Head of caudate nucleus (tissue), 42 donors: ENCODE results near the gene KLHL28.

ENCODE experiments used
- DNase-seq, 42 donors: peaks; one replicate each; pipeline versions ENCODE4 v3.0.0 to v3.0.0-alpha.2; 2020 to 2021; ENCODE audit warnings: mixed read lengths in 7 of 42
- intact Hi-C: fragments of 100-400 bp; cut with DNase I; formaldehyde crosslinking; loops from one replicate; pipeline ENCODE4 v1.15.0; 2022

KLHL28 gene, protein sequence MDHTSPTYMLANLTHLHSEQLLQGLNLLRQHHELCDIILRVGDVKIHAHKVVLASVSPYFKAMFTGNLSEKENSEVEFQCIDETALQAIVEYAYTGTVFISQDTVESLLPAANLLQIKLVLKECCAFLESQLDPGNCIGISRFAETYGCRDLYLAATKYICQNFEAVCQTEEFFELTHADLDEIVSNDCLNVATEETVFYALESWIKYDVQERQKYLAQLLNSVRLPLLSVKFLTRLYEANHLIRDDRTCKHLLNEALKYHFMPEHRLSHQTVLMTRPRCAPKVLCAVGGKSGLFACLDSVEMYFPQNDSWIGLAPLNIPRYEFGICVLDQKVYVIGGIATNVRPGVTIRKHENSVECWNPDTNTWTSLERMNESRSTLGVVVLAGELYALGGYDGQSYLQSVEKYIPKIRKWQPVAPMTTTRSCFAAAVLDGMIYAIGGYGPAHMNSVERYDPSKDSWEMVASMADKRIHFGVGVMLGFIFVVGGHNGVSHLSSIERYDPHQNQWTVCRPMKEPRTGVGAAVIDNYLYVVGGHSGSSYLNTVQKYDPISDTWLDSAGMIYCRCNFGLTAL

DNA sequence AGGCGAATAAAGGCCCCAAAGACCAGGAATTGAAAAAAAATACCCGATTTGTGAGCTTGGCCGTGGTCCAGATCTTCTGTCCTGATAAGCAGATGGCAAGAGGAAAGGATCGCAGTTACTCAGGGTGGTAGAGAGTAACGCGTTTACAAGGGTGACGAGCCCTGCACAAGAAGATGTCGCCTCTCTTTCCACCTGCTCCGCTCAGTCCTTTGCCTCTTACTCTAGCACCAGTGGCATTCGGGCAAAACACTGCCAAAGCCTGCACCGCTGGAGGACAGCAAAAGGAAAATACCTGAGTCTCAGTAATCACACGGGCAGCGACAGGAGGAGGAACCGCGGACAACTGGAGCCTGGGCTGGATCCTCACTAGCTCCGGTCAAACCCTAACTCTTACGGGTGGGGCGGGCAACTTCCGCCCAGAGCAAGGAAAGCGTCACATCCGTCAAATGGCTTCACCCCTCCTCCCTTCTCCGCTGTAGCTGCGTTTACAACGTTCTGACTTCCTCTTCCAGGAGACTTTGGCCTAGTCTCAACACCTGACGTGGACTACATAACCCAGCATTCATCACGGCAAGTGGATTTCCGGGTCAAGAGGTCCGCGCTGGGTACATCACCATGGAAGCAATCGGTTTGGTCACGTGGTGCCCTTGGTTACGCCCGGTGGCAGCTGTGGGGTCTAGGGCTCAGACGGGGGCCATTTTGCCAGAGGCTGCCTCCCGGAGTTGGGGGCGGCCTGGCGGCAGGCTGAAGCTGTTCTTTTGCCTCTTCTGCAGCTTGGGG is at the start of gene KLHL28, which contains the start of gene TOGARAM1:
KLHL28 (minus strand) TSS at position 394 of the 780 bp plus-strand sequence. CDS start 16,019 bp downstream, outside the sequence.
TOGARAM1 (plus strand) TSS at position 637 of the 780 bp plus-strand sequence. CDS start 232 bp downstream, outside the sequence.
- DNase-seq: peak; percentile 95 to 100 (median 99)
- intact Hi-C loops: loop anchor here (2.0 to 5.0 kb wide), 3 partner anchors 64 to 173 kb away; partner anchors contain the start of genes FANCM and FKBP3

DNA sequence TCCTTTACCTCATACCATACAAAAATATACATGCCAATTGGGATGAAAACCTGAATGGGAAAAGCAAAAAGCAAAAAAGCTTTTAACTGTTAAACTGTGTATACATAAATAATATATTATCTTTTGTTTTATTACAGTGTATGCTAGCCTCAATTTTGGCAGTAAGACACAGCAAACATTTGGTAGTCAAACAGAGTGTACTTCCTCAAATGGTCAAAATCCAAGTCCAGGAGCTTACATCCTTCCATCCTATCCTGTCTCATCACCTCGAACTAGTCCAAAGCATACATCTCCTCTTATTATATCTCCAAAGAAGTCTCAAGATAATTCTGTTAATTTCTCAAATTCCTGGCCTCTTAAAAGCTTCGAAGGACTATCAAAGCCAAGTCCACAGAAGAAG is 42.2 kb upstream of the KLHL28 start:
- intact Hi-C loops: no loop called here
- no peak for DNase-seq

DNA sequence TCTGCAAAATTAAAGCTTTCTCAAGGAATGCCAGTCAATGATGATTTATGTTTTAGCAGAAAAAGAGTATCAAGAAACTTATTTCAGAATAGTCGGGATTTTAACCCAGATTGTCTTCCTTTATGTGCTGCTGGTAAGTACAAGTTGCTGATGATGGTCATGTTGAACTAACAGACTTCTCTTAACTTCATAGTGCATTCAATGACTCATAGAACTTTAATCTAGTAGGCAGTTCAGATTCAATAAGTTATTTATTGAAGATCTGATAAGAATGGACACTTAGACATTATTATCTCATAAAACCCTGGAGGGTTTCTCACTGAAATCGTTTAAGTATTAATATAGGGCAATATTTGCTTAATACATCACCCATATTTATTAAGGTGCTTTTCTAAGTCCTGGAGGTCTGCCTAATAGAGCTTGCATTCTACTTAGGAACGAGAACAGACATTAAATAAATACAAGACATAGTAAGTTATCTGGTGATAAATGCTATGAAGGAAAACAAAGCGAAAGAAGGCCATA is 34.1 kb upstream of the KLHL28 start:
- no peak for DNase-seq
- intact Hi-C loops: no loop called here

DNA sequence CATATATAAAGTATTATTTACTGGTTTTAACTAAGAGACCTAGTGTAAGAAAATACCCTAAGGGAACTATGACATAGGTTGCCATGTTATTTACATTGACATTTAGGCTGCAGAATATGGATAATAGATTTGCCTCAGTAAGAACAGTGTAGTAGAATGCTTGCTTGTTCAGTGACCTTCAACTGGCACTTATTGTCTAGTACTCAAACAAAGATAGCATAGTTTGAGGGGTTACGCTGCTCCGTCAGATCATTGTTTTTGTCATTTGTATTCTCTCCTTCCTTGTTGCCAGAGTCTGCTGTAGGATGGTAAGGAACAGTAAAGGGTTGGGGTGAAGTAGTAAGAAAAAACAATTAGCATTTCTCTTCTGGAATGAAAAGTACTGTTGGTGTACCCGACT is 33.4 kb upstream of the KLHL28 start:
- DNase-seq: peak in 9 of 42 donors; percentile 18 to 73 (median 31)
- intact Hi-C loops: no loop called here

DNA sequence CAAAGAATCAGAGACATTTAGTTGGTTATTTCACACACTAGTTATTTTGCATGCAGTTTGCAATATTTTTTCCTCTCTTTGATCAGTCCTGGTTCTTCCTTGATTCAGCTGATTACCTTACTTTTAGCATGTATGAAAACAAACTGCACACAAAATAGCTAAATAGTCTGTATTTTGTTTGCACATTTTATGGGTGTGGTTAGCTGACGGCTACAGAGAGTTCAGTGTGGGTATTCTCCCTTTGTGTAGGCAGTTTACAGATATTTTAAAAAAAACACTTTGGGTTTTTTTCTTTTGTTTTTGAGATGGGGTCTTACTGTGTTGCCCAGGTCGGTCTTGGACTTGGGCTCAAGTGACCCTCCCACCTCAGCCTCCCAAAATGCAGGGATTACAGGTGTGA is 28.8 kb upstream of the KLHL28 start:
- intact Hi-C loops: no loop called here
- DNase-seq: no peak

DNA sequence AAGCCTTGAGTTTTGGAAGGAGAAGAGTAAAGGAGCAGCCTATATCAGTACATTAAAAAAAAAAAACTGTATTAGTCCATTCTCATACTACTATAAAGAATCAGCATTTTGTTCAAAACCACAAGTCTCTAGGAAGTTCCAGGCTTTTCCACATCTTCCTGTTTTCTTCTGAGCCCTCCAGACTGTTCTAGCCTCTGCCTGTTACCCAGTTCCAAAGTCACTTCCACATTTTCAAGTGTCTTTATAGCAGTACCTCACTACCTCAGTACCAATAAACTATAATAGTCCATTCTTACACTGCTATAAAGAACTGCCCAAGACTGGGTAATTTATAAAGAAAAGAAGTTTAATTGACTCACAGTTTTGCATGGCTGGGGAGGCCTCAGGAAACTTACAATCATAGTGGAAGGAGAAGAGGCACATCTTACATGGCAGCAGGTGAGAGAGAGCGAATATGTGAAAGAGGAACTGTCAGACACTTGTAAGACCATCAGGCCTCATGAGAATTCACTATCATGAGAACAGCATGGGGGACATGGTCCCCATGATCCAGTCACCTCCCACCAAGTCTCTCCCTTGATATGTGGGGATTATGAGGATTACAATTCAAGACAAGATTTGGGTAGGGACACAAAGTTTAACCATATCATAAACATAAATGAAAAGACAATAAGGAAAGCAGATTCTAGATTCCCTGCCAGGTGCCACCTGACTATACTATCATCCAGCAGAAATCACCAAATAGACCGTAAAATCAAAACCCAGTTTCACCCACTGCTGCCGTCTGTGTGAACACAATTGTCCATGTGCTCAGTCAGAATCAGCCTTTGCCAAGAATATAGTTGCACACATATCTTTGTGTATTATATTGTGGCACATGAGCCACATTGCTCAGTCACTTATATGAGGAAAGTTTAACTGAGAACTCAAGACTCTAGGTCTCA is 28.0 kb upstream of the KLHL28 start:
- intact Hi-C loops: no loop called here
- DNase-seq: no peak

DNA sequence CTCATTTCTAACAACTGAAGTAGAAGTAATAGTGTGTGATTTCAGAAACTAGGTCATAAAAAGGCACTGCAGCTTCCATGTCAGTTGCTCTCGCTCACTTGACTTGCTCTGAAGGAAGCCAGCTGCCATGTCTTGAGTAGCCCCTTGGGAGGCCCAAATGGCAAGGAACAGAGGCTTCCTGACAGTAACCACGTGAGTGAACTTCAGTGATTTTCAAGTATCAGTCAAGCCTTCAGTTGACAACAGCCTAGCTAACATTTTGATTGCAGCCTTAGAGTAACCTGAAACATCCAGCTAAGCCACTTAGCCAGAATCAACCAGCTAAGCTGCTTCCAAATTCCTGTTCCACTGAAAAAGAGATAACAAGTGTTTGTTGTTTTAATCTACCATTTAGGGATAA is 26.9 kb upstream of the KLHL28 start:
- DNase-seq: no peak
- intact Hi-C loops: no loop called here

DNA sequence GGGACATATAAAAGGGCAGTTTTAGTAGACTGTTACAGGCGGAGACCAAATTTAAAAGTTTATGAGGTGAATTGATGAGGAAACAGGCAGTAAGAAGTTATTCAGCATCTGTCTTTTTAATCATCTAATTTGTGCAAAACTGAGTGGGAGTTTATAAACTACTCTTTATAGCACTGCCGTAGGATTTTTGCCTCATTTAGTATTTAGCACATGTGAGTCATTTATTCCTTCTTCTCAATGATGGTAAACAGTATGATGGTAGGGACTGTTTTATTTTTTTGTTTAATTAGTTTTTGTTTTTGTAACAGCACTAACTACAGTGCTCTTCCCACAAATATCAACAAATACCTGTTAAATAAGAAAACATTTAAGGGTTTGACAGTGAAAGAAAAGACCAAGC is 20.8 kb upstream of the KLHL28 start:
- intact Hi-C loops: no loop called here
- no peak for DNase-seq

DNA sequence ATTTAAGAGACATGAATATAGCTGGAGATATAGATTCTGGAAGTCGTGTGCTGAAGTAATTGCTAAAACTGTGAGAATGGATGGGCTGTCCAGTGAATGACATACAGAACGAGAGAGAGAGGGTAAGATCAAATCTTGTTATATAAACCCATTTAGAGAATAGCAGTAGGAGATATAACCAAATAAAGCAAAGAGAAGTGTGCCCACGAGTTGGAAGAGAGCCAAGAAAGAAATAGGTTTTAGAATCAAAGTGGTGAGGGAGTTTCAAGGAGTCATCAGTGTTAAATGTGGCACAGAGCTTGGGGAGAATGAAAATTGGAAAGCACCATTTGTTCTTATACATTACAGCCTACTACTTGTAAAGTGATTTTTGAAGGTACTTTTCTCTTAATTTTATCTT is 19.5 kb upstream of the KLHL28 start:
- intact Hi-C loops: no loop called here
- DNase-seq: peak in 5 of 42 donors; percentile 24 to 54 (median 44)

DNA sequence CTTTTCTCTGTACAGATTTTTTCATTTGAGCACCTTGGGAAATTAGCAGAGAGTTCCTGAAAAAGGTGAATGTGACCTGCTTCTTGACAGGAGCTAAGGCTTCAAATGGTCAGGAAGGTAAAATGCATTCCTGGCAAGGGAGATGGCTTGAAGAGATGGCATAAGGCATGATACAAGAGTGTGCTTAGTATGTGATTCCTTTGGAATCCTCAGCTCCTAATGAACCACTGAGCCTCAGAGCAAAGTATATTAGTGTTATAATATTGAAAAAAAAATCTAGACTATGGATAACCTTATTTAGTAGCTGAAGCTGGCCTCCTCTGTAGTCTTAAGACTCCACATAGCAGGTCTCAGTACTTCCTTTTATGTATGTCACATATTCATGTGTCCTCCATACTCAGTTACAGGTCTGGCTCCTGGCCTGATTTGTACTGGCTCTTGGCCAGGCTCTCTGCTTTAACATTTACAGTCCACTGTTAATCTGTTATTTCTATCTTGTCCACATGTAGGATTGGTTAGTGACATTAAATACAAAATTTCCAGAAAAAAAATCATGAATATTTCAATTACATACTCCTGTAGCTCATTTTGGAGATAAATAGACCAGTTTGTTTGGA is 18.1 kb upstream of the KLHL28 start:
- no peak for DNase-seq
- intact Hi-C loops: no loop called here

DNA sequence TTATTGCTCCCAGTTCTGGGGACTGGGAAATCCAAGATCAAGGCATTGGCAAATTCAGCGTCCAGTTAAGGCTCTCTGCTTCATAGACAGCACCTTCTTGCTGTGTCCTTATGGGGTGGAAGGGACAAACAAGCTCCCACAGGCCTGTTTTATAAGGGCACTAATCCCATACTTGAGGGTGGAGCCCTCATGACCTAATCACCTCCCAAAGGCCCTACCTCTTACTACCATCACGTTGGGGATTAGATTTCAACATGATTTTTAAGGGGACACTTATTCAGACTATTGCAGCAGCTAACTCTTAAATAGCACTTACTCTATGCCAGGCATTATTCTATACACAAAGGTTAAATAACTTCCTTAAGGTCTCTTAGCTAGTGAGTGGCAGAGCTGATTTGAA is 17.5 kb upstream of the KLHL28 start:
- DNase-seq: no peak
- intact Hi-C loops: no loop called here

DNA sequence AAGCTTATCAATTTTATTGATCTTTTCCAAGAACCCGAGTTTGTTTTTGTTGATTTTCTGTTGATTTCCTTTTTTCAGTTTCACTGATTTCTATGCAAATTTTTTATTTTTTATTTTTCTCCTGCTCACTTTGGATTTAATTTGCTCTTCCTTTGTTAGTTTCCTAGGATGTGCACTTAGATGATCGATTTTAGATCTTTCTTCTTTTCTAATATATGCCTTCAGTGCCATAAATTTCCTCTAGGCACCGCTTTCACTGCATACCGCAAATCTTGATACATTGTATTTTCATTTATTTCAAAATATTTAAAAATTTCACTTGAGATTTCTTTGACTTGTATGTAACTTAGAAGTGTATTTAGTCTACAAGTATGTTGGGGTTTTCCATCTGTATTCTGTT is 9.7 kb upstream of the KLHL28 start:
- intact Hi-C loops: no loop called here
- DNase-seq: no peak

DNA sequence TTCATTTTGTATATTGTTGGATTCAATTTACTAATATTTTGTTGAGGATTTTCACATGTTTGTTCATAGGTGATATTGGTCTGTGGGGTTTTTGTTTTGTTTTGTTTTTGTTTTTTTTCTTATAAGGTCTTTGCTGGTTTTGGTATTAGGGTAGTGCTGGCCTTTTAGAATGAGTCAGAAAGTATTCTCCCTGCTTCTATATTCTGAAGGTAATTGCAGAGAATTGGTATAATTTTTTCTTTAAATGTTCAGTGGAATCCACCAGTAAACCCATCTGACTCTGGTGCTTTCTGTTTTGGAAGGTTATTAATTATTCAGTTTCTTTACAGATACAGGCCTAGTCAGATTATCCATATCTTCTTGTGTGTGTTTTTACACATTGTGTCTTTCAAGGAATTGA is 9.2 kb upstream of the KLHL28 start:
- DNase-seq: no peak
- intact Hi-C loops: no loop called here

DNA sequence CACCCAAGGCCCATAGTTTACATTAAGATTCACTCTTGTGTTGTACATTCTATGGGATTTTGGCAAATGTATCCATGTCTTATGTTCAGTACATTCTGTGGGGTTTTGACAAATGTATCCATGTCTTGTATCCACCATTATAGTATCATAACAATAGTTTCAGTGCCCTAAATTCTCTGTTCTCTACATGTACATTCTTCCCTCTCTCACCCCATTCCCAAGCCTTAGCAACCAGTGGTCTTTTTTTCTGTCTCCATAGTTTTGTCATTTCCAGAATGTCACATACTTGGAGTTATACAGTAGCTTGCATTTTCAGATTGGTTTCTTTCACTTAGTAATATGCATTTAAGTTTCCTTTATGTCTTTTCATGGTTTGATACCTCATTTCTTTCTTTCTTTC is 7.0 kb upstream of the KLHL28 start:
- intact Hi-C loops: no loop called here

DNA sequence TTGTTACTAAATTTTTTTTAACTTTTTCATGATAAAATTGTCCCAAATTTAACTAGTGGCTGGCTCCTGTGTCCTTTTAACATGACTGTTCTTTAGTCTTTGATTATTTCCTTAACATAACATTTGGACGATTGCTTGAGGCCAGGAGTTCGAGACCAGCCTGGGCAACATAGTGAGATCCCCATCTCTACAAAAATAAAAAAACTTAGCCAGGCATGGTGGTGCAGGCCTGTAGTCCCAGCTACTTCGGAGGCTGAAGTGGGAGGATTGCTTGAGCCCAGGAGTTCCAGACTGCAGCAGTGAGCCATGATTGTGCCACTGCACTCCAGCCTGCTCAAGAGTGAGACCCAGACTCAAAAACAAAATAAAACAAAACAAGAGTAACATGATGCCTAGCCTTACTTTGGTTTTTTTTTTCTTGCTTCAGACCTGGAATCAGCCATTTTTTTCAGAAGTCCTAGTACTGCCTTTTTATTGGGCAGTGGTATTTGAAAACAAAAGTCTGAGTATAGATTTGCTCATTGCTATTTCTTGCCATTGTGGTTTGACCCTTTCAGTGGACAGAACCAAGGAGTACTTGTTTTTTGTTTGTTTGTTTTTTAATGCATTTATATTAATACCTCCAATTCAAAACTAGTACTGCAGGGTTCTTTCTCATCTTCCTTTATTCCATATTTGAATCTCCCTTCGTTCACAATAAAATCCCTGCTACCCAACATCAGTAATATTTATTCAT is 5.0 kb upstream of the KLHL28 start:
- DNase-seq: no peak
- intact Hi-C loops: no loop called here

More for the DNA sequence above, 7.0 kb upstream of the KLHL28 start:
- no peak for DNase-seq

DNA sequence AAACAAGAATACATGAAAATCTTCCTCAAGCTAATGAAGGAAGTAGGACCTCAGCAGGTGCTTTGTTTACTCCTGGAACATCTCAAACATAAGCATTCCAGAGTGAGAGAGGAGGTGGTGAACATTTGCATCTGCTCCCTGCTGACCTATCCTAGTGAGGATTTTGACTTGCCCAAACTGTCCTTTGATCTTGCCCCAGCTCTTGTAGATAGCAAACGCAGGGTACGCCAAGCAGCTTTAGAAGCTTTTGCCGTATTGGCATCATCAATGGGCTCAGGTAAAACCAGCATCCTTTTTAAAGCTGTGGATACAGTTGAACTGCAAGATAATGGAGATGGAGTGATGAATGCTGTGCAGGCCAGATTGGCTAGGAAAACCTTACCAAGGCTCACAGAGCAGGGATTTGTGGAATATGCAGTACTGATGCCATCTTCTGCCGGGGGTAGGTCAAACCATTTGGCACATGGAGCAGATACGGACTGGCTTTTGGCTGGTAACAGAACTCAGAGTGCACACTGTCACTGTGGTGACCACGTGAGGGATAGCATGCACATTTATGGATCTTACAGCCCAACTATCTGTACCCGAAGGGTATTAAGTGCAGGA is 2.1 kb upstream of the KLHL28 start:
- intact Hi-C loops: loop anchor here (2.0 to 5.0 kb wide), 3 partner anchors 67 to 171 kb away; partner anchors contain the start of genes FANCM and FKBP3
- DNase-seq: peak in 29 of 42 donors; percentile 9 to 67 (median 37)

DNA sequence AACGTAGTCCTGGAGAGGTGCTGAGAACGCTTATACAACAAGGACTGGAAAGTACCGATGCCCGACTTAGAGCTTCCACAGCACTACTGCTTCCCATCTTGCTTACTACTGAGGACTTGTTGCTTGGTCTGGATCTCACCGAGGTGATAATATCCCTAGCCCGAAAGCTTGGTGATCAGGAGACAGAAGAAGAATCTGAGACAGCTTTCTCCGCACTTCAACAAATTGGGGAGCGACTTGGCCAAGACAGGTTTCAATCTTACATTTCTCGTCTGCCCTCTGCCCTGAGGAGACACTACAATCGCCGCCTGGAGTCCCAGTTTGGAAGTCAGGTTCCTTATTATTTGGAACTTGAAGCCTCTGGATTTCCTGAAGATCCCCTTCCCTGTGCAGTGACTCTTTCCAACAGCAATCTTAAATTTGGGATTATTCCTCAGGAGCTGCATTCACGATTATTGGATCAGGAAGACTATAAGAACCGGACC is 1.3 kb upstream of the KLHL28 start:
- intact Hi-C loops: loop anchor here (2.0 to 5.0 kb wide), 3 partner anchors 66 to 172 kb away; partner anchors contain the start of genes FANCM and FKBP3
- no peak for DNase-seq
